Prostate gland (tissue), 2 donors: Measurements from ENCODE around the gene PRDM13.
"Not testable (repeated sequence)": the region's sequence is repeated elsewhere in the genome, so short reads cannot be mapped to it uniquely, and the experiment has no call there.

Experiments
- POLR2A ChIP-seq: fragments of 450-650 bp; IDR thresholded peaks from one replicate; pipeline ENCODE4 v1.6.1; 2016; ENCODE audit warnings: antibody characterized with exemption, mild to moderate bottlenecking
- POLR2AphosphoS5 ChIP-seq: sonication (generic); formaldehyde crosslinking; IDR thresholded peaks from one replicate; pipeline ENCODE4 v1.6.1; 2017; ENCODE audit warnings: antibody characterized with exemption
- TF ChIP-seq, protein P1 (sequence below), 4 experiments: fragments of 200-600 bp in 2 of 4; fragments of 450-650 bp in 2 of 4; sonication (generic) in 2 of 4; IDR thresholded peaks; 1 replicate in 3 of 4; 2 replicates in 1 of 4; pipeline ENCODE4 v1.5.1; 2016 to 2019; ENCODE audit warnings: antibody characterized with exemption in 4 of 4, mild to moderate bottlenecking in 2 of 4, moderate library complexity in 2 of 4

GRCh38 chr6:99650091-99650571 is 43.5 kb downstream of the PRDM13 start:
- TF ChIP-seq POLR2AphosphoS5, POLR2A: not testable (repeated sequence)
- TF ChIP-seq, protein P1, sequence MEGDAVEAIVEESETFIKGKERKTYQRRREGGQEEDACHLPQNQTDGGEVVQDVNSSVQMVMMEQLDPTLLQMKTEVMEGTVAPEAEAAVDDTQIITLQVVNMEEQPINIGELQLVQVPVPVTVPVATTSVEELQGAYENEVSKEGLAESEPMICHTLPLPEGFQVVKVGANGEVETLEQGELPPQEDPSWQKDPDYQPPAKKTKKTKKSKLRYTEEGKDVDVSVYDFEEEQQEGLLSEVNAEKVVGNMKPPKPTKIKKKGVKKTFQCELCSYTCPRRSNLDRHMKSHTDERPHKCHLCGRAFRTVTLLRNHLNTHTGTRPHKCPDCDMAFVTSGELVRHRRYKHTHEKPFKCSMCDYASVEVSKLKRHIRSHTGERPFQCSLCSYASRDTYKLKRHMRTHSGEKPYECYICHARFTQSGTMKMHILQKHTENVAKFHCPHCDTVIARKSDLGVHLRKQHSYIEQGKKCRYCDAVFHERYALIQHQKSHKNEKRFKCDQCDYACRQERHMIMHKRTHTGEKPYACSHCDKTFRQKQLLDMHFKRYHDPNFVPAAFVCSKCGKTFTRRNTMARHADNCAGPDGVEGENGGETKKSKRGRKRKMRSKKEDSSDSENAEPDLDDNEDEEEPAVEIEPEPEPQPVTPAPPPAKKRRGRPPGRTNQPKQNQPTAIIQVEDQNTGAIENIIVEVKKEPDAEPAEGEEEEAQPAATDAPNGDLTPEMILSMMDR (IDR thresholded peaks at IDR 0.05): not testable (repeated sequence)
